CD4-positive, alpha-beta T cell treated with Interleukin-6 for 4 hours (primary cell): Measurements from ENCODE around the gene PROM1.

Experiments used
- DNase-seq: peaks from one replicate; pipeline ENCODE4 v3.0.0-alpha.2; 2020; ENCODE audit warnings: mixed read lengths

Gene PROM1

GRCh38 chr4:16083241-16084191 lies at the start of gene PROM1:
PROM1 (minus strand) TSS chr4:16084023; CDS start chr4:16075906, 8,117 bp downstream.
- DNase-seq: no peak

GRCh38 chr4:16133406-16133805 lies 49.6 kb upstream of the PROM1 start:
- no peak for DNase-seq

- no peak for DNase-seq
Observed at GRCh38 chr4:16131293-16131692, 47.5 kb upstream of the PROM1 start.

GRCh38 chr4:16129336-16129735 lies 45.5 kb upstream of the PROM1 start:
- no peak for DNase-seq

GRCh38 chr4:16126714-16127113 lies 42.9 kb upstream of the PROM1 start:
- DNase-seq: no peak

- no peak for DNase-seq
Observed at GRCh38 chr4:16125571-16126445, 42.0 kb upstream of the PROM1 start.

GRCh38 chr4:16124232-16124631 lies 40.4 kb upstream of the PROM1 start:
- DNase-seq: no peak

- no peak for DNase-seq
Observed at GRCh38 chr4:16123356-16124084, 39.7 kb upstream of the PROM1 start.

- DNase-seq: peak; percentile 7
Observed at GRCh38 chr4:16122784-16123183, 39.0 kb upstream of the PROM1 start.

GRCh38 chr4:16122308-16122711 lies 38.5 kb upstream of the PROM1 start:
- no peak for DNase-seq

- no peak for DNase-seq
Observed at GRCh38 chr4:16120720-16121119, 36.9 kb upstream of the PROM1 start.

- DNase-seq: no peak
Observed at GRCh38 chr4:16119981-16120380, 36.2 kb upstream of the PROM1 start.

GRCh38 chr4:16118090-16118489 lies 34.3 kb upstream of the PROM1 start:
- DNase-seq: no peak

- no peak for DNase-seq
Observed at GRCh38 chr4:16117164-16117563, 33.3 kb upstream of the PROM1 start.

GRCh38 chr4:16116493-16116990 lies 32.7 kb upstream of the PROM1 start:
- no peak for DNase-seq

- DNase-seq: no peak
Observed at GRCh38 chr4:16116019-16116418, 32.2 kb upstream of the PROM1 start.

GRCh38 chr4:16114546-16114945 lies 30.7 kb upstream of the PROM1 start:
- DNase-seq: no peak

- DNase-seq: no peak
Observed at GRCh38 chr4:16113741-16114140, 29.9 kb upstream of the PROM1 start.

- DNase-seq: no peak
Observed at GRCh38 chr4:16111533-16111932, 27.7 kb upstream of the PROM1 start.

- DNase-seq: no peak
Observed at GRCh38 chr4:16110661-16111290, 27.0 kb upstream of the PROM1 start.

- DNase-seq: no peak
Observed at GRCh38 chr4:16110199-16110598, 26.4 kb upstream of the PROM1 start.

GRCh38 chr4:16109256-16109655 lies 25.4 kb upstream of the PROM1 start:
- no peak for DNase-seq
